GM19193 (cell line): ENCODE data around the gene CAPN5.

Source experiments
- POLR2A ChIP-seq: IDR thresholded peaks from 4 replicates; pipeline ENCODE4 v1.6.1; 2011; ENCODE audit not compliant: insufficient read depth, insufficient read length; ENCODE audit errors: extremely low read depth

The CAPN5 gene

GRCh38 chr11:77094841-77095365, 28.1 kb downstream of the CAPN5 start:
- no peak for TF ChIP-seq POLR2A

GRCh38 chr11:77095551-77096490, 29.1 kb downstream of the CAPN5 start:
- TF ChIP-seq POLR2A: no peak

- no peak for TF ChIP-seq POLR2A
These were observed 29.8 kb downstream of the CAPN5 start for GRCh38 chr11:77096591-77097019.

GRCh38 chr11:77100166-77101042, 33.6 kb downstream of the CAPN5 start:
- TF ChIP-seq POLR2A: no peak

- TF ChIP-seq POLR2A: no peak
These were observed 34.3 kb downstream of the CAPN5 start for GRCh38 chr11:77101043-77101537.

- no peak for TF ChIP-seq POLR2A
These were observed 35.8 kb downstream of the CAPN5 start, which contains the start of gene OMP for GRCh38 chr11:77102246-77103210. OMP (plus strand) TSS chr11:77102840; CDS start chr11:77102840, 0 bp downstream.

GRCh38 chr11:77103319-77103718, 36.5 kb downstream of the CAPN5 start:
- TF ChIP-seq POLR2A: no peak

- TF ChIP-seq POLR2A: no peak
These were observed 38.0 kb downstream of the CAPN5 start for GRCh38 chr11:77104727-77105126.

GRCh38 chr11:77106321-77106720, 39.5 kb downstream of the CAPN5 start:
- no peak for TF ChIP-seq POLR2A

- TF ChIP-seq POLR2A: no peak
These were observed 40.0 kb downstream of the CAPN5 start for GRCh38 chr11:77106759-77107158.

GRCh38 chr11:77107950-77108349, 41.2 kb downstream of the CAPN5 start:
- TF ChIP-seq POLR2A: no peak

- TF ChIP-seq POLR2A: no peak
These were observed 41.7 kb downstream of the CAPN5 start for GRCh38 chr11:77108436-77108835.

GRCh38 chr11:77109236-77110019, 42.7 kb downstream of the CAPN5 start:
- no peak for TF ChIP-seq POLR2A
